HepG2 (cell line): ENCODE results near the gene UBC. TPM values are rescaled to one million over a fixed set of nuclear protein-coding genes. Genes with fewer than 3 reads are reported as not detected.
A peak's percentile ranks its signal among the peaks of the same experiment; 100 is the strongest.

ENCODE experiments used
- BHLHE40 ChIP-seq: IDR thresholded peaks from 2 replicates; pipeline ENCODE4 v1.6.1; 2011; ENCODE audit warnings: low read length, improper control_type of control experiment
- GFI1 ChIP-seq: sonication (generic); formaldehyde crosslinking; IDR thresholded peaks from 2 replicates; pipeline ENCODE4 v1.5.0; 2020; ENCODE audit warnings: missing genetic modification reagents, mild to moderate bottlenecking, borderline replicate concordance
- MAZ ChIP-seq, 2 experiments: sonication (generic) in 1 of 2; formaldehyde crosslinking in 1 of 2; IDR thresholded peaks; 2 replicates each; pipeline versions ENCODE4 v1.5.0 to v1.6.1; 2012 to 2020; ENCODE audit warnings: low read depth in 2 of 2, mild to moderate bottlenecking in 2 of 2, borderline replicate concordance in 1 of 2, improper control_type of control experiment in 1 of 2, low read length in 1 of 2, missing genetic modification reagents in 1 of 2, moderate library complexity in 1 of 2
- MTF2 ChIP-seq: sonication (generic); formaldehyde crosslinking; IDR thresholded peaks from 2 replicates; pipeline ENCODE4 v1.5.0; 2020; ENCODE audit warnings: missing genetic modification reagents, borderline replicate concordance
- MYC ChIP-seq: sonication (generic); formaldehyde crosslinking; IDR thresholded peaks from 2 replicates; pipeline ENCODE4 v1.9.0; 2021; ENCODE audit warnings: missing genetic modification reagents, borderline replicate concordance
- RCOR2 ChIP-seq: IDR thresholded peaks from 2 replicates; pipeline ENCODE4 v1.6.1; 2016; ENCODE audit warnings: missing biosample characterization, missing genetic modification reagents
- SNAI1 ChIP-seq: sonication (generic); formaldehyde crosslinking; IDR thresholded peaks from 2 replicates; pipeline ENCODE4 v1.5.0; 2020; ENCODE audit warnings: mild to moderate bottlenecking, missing genetic modification reagents, borderline replicate concordance
- TBX2 ChIP-seq: sonication (generic); formaldehyde crosslinking; IDR thresholded peaks from 2 replicates; pipeline ENCODE4 v1.5.0; 2020; ENCODE audit warnings: missing genetic modification reagents, mild to moderate bottlenecking, borderline replicate concordance
- ZFAT ChIP-seq: sonication (generic); formaldehyde crosslinking; conservative IDR thresholded peaks from 2 replicates; pipeline ENCODE4 v1.8.1; 2023; ENCODE audit warnings: missing genetic modification reagents, inconsistent platforms
- ZNF256 ChIP-seq: sonication (generic); formaldehyde crosslinking; conservative IDR thresholded peaks from 2 replicates; pipeline ENCODE4 v1.4.0; 2020; ENCODE audit warnings: missing genetic modification reagents
- ZNF674 ChIP-seq: sonication (generic); formaldehyde crosslinking; IDR thresholded peaks from 2 replicates; pipeline ENCODE4 v1.5.0; 2020; ENCODE audit warnings: low read depth, mild to moderate bottlenecking, missing genetic modification reagents
- polyA plus RNA-seq, 8 experiments: library from polyadenylated mRNA; depleted of rRNA in 3 of 8; stranded (reverse) in 7 of 8; unstranded in 1 of 8; fragments of >200 nt; fragmentation: Illumina TruSeq in 4 of 8; extraction: Trizol in 4 of 8; gene quantifications; 2 replicates each; pipeline versions ENCODE4 v1.2.1 to v1.2.3, GENCODE V29; 2011 to 2016; ENCODE audit warnings: low read depth in 4 of 8, missing spikeins in 1 of 8, mixed read lengths in 1 of 8; ENCODE audit not compliant: insufficient read depth in 1 of 8
- total RNA-seq, 5 experiments: library from RNA; depleted of rRNA; stranded (reverse); fragments of >200 nt; fragmentation: Illumina TruSeq; extraction: Trizol; gene quantifications; 2 replicates each; pipeline ENCODE4 v1.2.3, GENCODE V29; 2016; ENCODE audit warnings: low read depth in 1 of 5
- TF ChIP-seq, protein P1 (sequence below): sonication (generic); formaldehyde crosslinking; IDR thresholded peaks from 2 replicates; pipeline ENCODE4 v1.4.0; 2020; ENCODE audit warnings: missing genetic modification reagents
- TF ChIP-seq, protein P2 (sequence below): sonication (generic); formaldehyde crosslinking; IDR thresholded peaks from 2 replicates; pipeline ENCODE4 v1.4.0; 2020; ENCODE audit warnings: missing genetic modification reagents, borderline replicate concordance
- TF ChIP-seq, protein P3 (sequence below): sonication (generic); formaldehyde crosslinking; IDR thresholded peaks from 2 replicates; pipeline ENCODE4 v1.9.0; 2021; ENCODE audit warnings: missing genetic modification reagents, mild to moderate bottlenecking, borderline replicate concordance
- TF ChIP-seq, protein P4 (sequence below): sonication (generic); formaldehyde crosslinking; IDR thresholded peaks from 2 replicates; pipeline ENCODE4 v1.4.0; 2020; ENCODE audit warnings: missing genetic modification reagents

UBC gene
- total and polyA plus RNA-seq, 2 of the 13 experiments (the other 11 are each of a cell fraction or from before 2014, with no cell fraction given) = 805 to 1,432 TPM

DNA sequence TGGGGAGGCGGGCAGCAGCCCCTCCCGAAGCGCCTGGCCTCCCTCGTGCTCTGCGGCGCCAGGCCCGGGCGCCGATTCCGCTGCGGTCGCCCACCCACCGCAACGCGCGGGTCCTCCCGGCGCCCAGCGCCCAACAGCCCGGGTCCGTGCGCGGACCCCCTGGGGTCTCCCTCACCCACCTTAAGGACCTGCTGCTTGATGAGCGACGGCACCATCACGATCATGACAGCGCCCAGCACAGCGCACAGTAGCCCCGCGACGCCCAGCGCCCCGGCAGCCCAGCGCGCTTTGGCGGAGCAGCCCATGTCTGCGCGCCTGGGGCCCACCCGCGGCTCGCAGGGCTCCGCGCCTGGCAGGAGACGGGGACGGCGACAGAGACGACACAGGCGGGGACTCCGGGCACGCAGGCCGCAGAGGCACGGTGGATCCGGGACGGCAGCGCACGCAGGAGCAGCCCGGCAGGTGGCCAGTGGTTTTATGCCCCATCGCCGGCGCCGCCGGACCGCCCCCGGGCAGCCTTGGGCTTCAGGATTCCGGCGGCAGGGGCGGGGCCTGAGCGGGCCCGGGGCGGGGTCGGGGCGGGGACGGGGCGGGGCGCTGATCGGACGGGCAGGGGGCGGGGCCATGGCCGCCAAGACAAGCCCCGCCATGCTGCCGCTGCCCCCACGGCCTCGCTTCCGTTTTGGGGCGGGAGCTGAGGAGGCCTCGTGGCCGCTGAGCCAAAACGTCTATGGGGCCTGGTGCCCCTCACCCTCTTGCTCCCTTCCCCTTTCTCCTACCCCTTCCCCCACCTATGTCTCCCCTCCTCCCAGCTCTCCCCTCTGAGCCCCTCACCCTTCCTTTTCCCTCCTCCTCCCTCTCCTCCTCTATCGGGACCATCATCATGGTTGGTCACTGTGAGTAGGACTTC is 50.8 kb downstream of the UBC start, which contains the start of gene SCARB1 (continued):
- TF ChIP-seq, protein P1, sequence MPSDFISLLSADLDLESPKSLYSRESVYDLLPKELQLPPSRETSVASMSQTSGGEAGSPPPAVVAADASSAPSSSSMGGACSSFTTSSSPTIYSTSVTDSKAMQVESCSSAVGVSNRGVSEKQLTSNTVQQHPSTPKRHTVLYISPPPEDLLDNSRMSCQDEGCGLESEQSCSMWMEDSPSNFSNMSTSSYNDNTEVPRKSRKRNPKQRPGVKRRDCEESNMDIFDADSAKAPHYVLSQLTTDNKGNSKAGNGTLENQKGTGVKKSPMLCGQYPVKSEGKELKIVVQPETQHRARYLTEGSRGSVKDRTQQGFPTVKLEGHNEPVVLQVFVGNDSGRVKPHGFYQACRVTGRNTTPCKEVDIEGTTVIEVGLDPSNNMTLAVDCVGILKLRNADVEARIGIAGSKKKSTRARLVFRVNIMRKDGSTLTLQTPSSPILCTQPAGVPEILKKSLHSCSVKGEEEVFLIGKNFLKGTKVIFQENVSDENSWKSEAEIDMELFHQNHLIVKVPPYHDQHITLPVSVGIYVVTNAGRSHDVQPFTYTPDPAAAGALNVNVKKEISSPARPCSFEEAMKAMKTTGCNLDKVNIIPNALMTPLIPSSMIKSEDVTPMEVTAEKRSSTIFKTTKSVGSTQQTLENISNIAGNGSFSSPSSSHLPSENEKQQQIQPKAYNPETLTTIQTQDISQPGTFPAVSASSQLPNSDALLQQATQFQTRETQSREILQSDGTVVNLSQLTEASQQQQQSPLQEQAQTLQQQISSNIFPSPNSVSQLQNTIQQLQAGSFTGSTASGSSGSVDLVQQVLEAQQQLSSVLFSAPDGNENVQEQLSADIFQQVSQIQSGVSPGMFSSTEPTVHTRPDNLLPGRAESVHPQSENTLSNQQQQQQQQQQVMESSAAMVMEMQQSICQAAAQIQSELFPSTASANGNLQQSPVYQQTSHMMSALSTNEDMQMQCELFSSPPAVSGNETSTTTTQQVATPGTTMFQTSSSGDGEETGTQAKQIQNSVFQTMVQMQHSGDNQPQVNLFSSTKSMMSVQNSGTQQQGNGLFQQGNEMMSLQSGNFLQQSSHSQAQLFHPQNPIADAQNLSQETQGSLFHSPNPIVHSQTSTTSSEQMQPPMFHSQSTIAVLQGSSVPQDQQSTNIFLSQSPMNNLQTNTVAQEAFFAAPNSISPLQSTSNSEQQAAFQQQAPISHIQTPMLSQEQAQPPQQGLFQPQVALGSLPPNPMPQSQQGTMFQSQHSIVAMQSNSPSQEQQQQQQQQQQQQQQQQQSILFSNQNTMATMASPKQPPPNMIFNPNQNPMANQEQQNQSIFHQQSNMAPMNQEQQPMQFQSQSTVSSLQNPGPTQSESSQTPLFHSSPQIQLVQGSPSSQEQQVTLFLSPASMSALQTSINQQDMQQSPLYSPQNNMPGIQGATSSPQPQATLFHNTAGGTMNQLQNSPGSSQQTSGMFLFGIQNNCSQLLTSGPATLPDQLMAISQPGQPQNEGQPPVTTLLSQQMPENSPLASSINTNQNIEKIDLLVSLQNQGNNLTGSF (CRISPR knock-in tag) = 0 out of 2 replicates have a peak, but pooled peaks have one; percentile 45
- TF ChIP-seq ZNF256 (CRISPR knock-in tag) = no peak
- TF ChIP-seq SNAI1 (CRISPR knock-in tag) = no peak
- peak; percentile 82; the same call in 1 of the 2 replicates for TF ChIP-seq MAZ (IDR thresholded peaks at IDR 0.05; ENCODE audit: borderline replicate concordance, low read depth, low read length)
- TF ChIP-seq MAZ (CRISPR knock-in tag; IDR thresholded peaks at IDR 0.05; ENCODE audit: low read depth) = no peak
- TF ChIP-seq RCOR2 (CRISPR knock-in tag) = 0 out of 2 replicates have a peak, but pooled peaks have one; percentile 29
- TF ChIP-seq, protein P2, sequence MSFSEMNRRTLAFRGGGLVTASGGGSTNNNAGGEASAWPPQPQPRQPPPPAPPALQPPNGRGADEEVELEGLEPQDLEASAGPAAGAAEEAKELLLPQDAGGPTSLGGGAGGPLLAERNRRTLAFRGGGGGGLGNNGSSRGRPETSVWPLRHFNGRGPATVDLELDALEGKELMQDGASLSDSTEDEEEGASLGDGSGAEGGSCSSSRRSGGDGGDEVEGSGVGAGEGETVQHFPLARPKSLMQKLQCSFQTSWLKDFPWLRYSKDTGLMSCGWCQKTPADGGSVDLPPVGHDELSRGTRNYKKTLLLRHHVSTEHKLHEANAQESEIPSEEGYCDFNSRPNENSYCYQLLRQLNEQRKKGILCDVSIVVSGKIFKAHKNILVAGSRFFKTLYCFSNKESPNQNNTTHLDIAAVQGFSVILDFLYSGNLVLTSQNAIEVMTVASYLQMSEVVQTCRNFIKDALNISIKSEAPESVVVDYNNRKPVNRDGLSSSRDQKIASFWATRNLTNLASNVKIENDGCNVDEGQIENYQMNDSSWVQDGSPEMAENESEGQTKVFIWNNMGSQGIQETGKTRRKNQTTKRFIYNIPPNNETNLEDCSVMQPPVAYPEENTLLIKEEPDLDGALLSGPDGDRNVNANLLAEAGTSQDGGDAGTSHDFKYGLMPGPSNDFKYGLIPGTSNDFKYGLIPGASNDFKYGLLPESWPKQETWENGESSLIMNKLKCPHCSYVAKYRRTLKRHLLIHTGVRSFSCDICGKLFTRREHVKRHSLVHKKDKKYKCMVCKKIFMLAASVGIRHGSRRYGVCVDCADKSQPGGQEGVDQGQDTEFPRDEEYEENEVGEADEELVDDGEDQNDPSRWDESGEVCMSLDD (CRISPR knock-in tag) = no peak
- TF ChIP-seq GFI1 = 0 out of 2 replicates have a peak, but pooled peaks have one; percentile 31
- TF ChIP-seq, protein P3, sequence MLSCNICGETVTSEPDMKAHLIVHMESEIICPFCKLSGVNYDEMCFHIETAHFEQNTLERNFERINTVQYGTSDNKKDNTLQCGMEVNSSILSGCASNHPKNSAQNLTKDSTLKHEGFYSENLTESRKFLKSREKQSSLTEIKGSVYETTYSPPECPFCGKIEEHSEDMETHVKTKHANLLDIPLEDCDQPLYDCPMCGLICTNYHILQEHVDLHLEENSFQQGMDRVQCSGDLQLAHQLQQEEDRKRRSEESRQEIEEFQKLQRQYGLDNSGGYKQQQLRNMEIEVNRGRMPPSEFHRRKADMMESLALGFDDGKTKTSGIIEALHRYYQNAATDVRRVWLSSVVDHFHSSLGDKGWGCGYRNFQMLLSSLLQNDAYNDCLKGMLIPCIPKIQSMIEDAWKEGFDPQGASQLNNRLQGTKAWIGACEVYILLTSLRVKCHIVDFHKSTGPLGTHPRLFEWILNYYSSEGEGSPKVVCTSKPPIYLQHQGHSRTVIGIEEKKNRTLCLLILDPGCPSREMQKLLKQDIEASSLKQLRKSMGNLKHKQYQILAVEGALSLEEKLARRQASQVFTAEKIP = no peak
- no peak for TF ChIP-seq TBX2 (CRISPR knock-in tag)
- TF ChIP-seq ZFAT (CRISPR knock-in tag) = peak; percentile 70; the same call in 1 of the 2 replicates
- TF ChIP-seq, protein P4, sequence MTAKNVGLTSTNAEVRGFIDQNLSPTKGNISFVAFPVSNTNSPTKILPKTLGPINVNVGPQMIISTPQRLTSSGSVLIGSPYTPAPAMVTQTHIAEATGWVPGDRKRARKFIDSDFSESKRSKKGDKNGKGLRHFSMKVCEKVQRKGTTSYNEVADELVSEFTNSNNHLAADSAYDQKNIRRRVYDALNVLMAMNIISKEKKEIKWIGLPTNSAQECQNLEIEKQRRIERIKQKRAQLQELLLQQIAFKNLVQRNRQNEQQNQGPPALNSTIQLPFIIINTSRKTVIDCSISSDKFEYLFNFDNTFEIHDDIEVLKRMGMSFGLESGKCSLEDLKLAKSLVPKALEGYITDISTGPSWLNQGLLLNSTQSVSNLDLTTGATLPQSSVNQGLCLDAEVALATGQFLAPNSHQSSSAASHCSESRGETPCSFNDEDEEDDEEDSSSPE (CRISPR knock-in tag) = peak; percentile 56; the same call in 1 of the 2 replicates
- TF ChIP-seq BHLHE40 = no peak
- no peak for TF ChIP-seq MTF2 (CRISPR knock-in tag)
- TF ChIP-seq MYC (CRISPR knock-in tag) = peak; percentile 93
- TF ChIP-seq ZNF674 (CRISPR knock-in tag) = no peak
